ACC112 (cell line): ENCODE measurements around the gene PATE2.

Source experiments
- H2AFZ ChIP-seq: fragments of 200-600 bp; sonication (generic); one replicate; pipeline ENCODE4 v1.6.0; 2017; ENCODE audit warnings: antibody characterized with exemption, low read length; ENCODE audit not compliant: unreplicated experiment
- H3K27ac ChIP-seq: fragments of 200-600 bp; sonication (generic); 2 replicates; pipeline ENCODE4 v1.5.1; 2014; ENCODE audit warnings: low read depth, mild to moderate bottlenecking, antibody characterized with exemption, low read length, moderate library complexity
- H3K27me3 ChIP-seq: fragments of 200-600 bp; sonication (generic); 2 replicates; pipeline ENCODE4 v1.6.1; 2014; ENCODE audit warnings: mild to moderate bottlenecking, antibody characterized with exemption, low read length, moderate library complexity, mixed read lengths; ENCODE audit not compliant: insufficient read depth
- H3K36me3 ChIP-seq: fragments of 200-600 bp; sonication (generic); 2 replicates; pipeline ENCODE4 v1.6.1; 2016; ENCODE audit warnings: mild to moderate bottlenecking, antibody characterized with exemption, low read length, moderate library complexity, mixed read lengths; ENCODE audit not compliant: insufficient read depth
- H3K4me1 ChIP-seq: fragments of 200-600 bp; sonication (generic); one replicate; pipeline ENCODE4 v1.6.1; 2016; ENCODE audit warnings: low read length, mixed read lengths; ENCODE audit not compliant: insufficient read depth, unreplicated experiment, control insufficient read depth
- H3K4me3 ChIP-seq: fragments of 200-600 bp; sonication (generic); 2 replicates; pipeline ENCODE4 v1.5.1; 2014; ENCODE audit warnings: mild to moderate bottlenecking, low read depth, low read length
- H3K79me2 ChIP-seq: fragments of 200-600 bp; sonication (generic); one replicate; pipeline ENCODE4 v1.6.0; 2016; ENCODE audit warnings: low read length; ENCODE audit not compliant: control insufficient read depth, unreplicated experiment, insufficient read depth

PATE2 gene

DNA sequence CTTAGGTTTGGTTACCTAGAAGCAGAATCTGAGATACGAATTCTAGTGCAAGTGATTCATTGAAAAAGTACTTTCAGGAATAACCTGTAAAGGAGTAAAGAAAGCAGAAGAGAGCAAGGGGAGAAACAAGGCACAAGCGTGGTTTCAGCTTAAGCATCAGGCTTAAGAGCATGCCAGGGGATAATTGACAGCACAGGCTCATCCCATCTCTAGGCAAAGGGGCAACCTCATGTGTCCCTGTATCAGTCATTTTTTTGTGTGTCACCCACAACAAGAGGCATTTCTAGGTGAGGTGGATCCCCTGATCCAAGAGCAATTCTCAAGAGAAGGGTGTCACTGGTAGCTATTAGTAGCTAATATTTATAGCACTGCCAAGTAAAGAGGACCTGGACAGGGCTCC, 8.0 kb downstream of the PATE2 start:
- Histone ChIP-seq H3K36me3 (no peaks in the 10 kb centered on the region), H3K79me2 (no peaks in the 10 kb centered on the region), H3K4me1 (peaks cover 14% of the 10 kb centered on the region), H3K27ac (no peak overlapping the region), H3K27me3 (peaks cover 32% of the 10 kb centered on the region), H2AFZ (no peak overlapping the region), H3K4me3 (no peak overlapping the region)

DNA sequence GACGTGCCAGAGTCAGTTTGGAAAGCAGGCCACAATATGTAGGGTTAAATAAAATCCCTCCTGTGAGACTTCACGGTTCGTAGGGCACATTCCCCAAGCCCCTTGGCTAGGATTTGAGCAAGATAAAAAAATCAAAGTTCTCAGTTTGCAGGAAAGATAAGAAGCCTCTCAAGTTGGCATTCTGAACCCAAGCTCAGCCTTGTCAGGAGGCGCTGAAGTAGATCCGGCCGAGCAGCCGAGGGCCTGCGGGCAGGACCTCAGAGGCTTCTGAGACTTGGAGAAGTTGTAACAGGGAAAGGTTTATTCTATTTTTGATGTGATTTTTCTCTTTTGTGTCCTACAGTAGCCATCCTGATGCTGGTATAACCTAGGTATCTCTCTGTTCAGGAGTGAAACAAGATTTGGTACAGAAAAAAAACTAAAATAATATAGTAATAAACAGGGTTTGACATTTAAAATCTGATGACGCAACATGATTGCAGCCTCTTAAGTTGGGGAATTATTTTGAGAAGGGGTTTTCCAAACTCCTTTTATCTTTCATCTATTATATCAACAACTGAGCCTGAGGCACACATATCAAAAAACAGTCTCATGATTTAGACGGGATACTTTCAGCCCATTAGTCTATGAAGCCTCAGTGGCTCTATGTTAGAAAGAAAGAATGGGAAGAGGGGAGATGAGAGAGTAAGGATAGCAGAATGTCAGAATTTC, 10.1 kb downstream of the PATE2 start:
- Histone ChIP-seq H3K27me3 (peaks cover 37% of the 10 kb centered on the region), H3K36me3 (no peaks in the 10 kb centered on the region), H3K4me3 (no peak overlapping the region), H3K79me2 (no peaks in the 10 kb centered on the region), H3K27ac (no peak overlapping the region), H3K4me1 (peaks cover 11% of the 10 kb centered on the region), H2AFZ (no peak overlapping the region)

DNA sequence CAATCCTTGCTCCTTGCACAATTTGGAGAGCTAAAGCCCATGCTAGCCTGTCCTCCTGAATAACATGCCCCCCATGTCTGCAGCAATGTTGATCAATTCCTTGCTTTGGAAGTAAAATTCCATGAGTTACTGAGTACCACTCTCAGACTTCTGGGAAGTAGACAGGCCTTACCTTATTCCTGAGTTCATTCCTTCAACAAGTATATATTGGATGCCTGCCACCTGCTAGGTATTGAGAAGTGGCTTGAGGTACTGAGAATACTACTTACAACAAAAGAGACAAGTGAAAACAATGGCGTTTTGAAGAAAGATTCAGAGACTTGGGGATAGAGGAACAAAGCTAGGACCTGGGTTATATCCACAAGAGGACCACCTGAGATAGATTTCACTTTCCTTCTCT, 12.4 kb downstream of the PATE2 start:
- Histone ChIP-seq H3K79me2 (no peaks in the 10 kb centered on the region), H3K4me1 (no peaks in the 10 kb centered on the region), H3K27me3 (peaks cover 43% of the 10 kb centered on the region), H2AFZ (no peak overlapping the region), H3K4me3 (no peak overlapping the region), H3K27ac (no peak overlapping the region), H3K36me3 (no peaks in the 10 kb centered on the region)

DNA sequence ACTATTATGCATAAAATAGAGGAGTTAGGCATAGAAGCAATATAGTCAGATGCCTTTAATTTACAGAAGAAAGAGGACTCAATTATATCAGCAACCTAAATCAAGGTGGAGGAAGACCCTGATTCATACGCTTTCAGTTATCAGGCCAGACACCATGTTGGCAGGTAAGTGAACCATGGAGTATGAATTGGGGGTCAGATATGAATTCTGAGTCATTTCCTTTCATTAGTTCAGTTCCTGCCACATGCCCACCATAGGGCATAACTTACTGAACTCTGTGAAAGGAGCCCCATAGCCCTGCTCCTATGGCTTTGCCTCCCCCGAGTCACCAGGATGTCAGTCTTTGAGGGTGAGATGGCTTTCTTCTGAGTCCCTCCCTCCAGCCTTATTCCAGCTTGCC, 15.1 kb downstream of the PATE2 start:
- Histone ChIP-seq H3K27me3 (peaks cover 29% of the 10 kb centered on the region), H3K36me3 (no peaks in the 10 kb centered on the region), H2AFZ (no peak overlapping the region), H3K4me1 (no peaks in the 10 kb centered on the region), H3K79me2 (no peaks in the 10 kb centered on the region), H3K4me3 (no peak overlapping the region), H3K27ac (no peak overlapping the region)

DNA sequence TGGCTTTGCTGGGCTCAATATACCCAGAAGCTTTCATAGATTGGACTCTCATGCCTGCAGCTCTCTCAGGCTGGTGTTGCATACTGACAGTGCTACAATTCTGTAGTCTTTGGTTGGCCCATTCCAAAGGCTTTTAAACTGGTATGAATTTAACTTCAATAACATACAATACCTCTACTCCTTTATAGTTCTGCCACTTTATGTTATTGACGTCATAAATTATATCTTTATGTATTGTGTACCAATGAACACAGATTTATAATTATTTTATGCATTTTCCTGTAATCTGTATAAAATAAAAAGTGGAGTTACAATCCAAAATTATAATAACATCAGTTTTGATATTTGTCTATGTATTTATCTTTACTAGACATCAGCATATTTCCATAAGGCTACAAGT, 16.2 kb downstream of the PATE2 start:
- no peaks in the 10 kb centered on the region for H3K79me2 ChIP-seq
- no peak overlapping the region for H2AFZ ChIP-seq
- no peak overlapping the region for H3K27ac ChIP-seq
- H3K4me1 ChIP-seq = no peaks in the 10 kb centered on the region
- no peaks in the 10 kb centered on the region for H3K36me3 ChIP-seq
- peaks cover 21% of the 10 kb centered on the region for H3K27me3 ChIP-seq
- no peak overlapping the region for H3K4me3 ChIP-seq

DNA sequence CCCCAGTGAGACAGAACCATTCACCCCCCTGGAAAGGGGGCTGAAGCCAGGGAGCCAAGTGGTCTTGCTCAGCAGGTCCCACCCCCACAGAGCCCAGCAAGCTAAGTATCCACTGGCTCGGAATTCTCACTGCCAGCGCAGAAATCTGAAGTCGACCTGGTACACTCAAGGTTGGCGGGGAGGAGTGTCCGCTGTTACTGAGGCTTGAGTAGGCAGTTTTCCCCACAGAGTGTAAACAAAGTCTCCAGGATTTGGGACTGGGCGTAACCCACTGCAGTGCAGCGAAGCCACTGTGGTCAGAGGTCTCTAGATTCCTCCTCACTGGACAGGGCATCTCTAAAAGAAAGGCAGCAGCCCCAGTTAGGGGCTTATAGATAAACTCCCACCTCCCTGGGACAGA, 22.6 kb downstream of the PATE2 start:
- Histone ChIP-seq H2AFZ (no peak overlapping the region), H3K4me1 (no peaks in the 10 kb centered on the region), H3K27me3 (peaks cover 37% of the 10 kb centered on the region), H3K4me3 (no peak overlapping the region), H3K79me2 (no peaks in the 10 kb centered on the region), H3K36me3 (no peaks in the 10 kb centered on the region), H3K27ac (no peak overlapping the region)

DNA sequence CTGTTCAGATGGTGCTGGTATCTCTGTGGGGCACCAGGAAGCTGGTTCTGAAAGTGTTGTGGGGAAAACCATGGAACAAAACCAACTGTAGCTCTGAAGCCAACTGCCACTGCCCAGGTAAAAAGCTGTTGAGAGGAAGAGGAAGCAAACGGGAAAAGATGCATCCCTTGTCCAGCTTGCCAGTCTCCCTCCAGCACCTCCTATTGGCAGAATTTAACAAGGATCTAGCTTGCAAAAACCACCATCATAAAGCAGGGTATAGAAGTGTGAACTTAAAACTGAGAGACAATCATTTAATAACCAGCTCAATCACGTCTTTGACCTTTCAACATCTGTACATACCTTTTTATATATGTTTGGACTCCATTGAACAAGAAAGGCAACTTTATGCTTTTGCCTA, 28.0 kb downstream of the PATE2 start:
- Histone ChIP-seq H3K4me1 (no peaks in the 10 kb centered on the region), H2AFZ (no peak overlapping the region), H3K27ac (no peak overlapping the region), H3K36me3 (no peaks in the 10 kb centered on the region), H3K4me3 (no peak overlapping the region), H3K27me3 (peaks cover 79% of the 10 kb centered on the region), H3K79me2 (no peaks in the 10 kb centered on the region)

DNA sequence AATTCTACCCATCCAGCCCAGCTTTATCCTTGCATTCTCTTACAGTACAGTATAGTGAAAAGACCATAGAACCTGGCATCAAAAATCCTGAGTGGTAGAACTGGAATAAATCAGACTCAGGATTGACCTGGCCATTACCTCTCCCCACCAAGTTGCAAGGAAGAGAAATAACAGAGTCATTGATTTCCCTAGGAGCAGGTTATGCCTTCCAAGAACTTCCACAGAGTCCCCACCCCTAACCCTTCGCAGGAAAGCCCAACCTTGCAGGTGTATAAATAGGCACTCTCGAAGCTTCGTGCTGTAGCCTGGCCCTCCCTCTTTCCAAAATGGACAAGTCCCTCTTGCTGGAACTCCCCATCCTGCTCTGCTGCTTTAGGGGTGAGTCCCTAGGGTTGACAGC, 32.6 kb downstream of the PATE2 start, which contains the start of gene PATE1:
Gene PATE1 (plus strand): TSS at position 301 of the 400 bp plus-strand sequence. CDS start 26 bp downstream, at position 327.
- Histone ChIP-seq H3K27me3 (peaks cover 90% of the 10 kb centered on the region), H3K4me1 (no peaks in the 10 kb centered on the region)

DNA sequence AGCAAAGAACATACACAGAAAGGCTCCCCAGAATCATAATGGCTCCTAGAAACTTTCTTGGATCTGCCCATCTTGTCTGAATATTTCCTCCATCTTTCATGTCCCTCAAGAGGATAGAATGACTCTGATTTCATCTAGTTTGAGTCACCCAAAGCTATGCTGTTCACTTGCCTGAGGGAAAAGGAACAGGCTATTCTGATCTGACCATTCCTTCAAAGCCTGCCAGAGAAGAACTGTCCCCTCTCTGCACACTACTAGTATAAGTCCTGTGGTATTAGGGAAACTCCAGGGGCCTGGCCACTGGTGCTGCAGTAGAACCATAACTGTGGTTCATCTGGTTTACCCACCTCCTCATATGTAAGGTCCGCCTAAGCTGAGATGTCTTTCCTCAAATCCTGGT, 34.9 kb downstream of the PATE2 start:
- no peaks in the 10 kb centered on the region for H3K4me1 ChIP-seq
- no peak overlapping the region for H3K27ac ChIP-seq
- H3K4me3 ChIP-seq = no peak overlapping the region
- H3K79me2 ChIP-seq = no peaks in the 10 kb centered on the region
- H3K36me3 ChIP-seq = no peaks in the 10 kb centered on the region
- peaks cover 90% of the 10 kb centered on the region for H3K27me3 ChIP-seq
- no peak overlapping the region for H2AFZ ChIP-seq

More for the DNA sequence above, 32.6 kb downstream of the PATE2 start, which contains the start of gene PATE1:
- H3K36me3 ChIP-seq = no peaks in the 10 kb centered on the region
- no peaks in the 10 kb centered on the region for H3K79me2 ChIP-seq
- H3K4me3 ChIP-seq = no peak within 1 kb of the TSS
- H2AFZ ChIP-seq = no peak within 1 kb of the TSS
- no peak within 1 kb of the TSS for H3K27ac ChIP-seq

DNA sequence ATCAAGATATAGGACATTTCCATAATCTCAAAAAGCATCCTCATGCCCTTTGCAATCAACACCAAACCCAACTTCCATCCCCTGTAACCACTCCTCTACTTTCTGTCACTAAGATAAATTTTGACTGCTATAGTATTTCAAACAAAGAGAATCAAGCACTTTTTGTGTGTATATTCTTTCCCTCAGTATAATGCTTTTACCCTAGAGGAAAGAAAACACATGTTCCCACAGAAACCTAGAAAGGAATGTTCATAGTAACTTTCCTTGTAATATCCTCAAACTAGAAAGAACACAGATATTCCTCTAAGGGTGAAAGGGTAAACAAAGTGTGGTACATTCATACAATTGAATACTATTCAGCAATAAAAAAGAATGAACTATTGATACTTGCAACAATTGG, 38.0 kb downstream of the PATE2 start:
- Histone ChIP-seq H3K4me1 (no peaks in the 10 kb centered on the region), H3K79me2 (no peaks in the 10 kb centered on the region), H2AFZ (no peak overlapping the region), H3K27ac (no peak overlapping the region), H3K27me3 (peaks cover 69% of the 10 kb centered on the region), H3K36me3 (no peaks in the 10 kb centered on the region), H3K4me3 (no peak overlapping the region)

DNA sequence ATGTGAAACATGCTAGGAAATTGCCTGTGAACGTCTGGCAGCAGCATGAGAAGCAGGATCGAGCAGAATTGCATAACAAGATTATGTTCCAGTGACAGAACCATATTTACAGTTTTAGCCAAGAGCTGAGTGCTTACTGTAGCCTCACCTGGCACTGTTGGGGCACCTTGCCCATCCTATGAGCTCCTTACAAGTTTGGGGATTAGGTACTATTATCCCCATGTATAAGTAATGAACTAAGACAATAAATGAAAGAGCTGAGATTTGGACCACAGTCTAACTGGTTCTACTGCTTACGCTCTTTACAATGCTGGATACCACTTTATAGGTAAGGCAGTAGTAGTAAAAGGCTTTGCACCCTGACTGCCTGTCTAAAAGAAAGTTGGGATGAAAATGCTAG, 49.7 kb downstream of the PATE2 start:
- Histone ChIP-seq H3K27me3 (peaks cover 77% of the 10 kb centered on the region), H3K36me3 (no peaks in the 10 kb centered on the region), H3K4me1 (no peaks in the 10 kb centered on the region), H2AFZ (no peak overlapping the region), H3K4me3 (no peak overlapping the region), H3K79me2 (no peaks in the 10 kb centered on the region), H3K27ac (no peak overlapping the region)
